GM12878 (cell line): ENCODE measurements around the gene RPS6KA2. TPM values are rescaled to one million over a fixed set of nuclear protein-coding genes. Genes with fewer than 3 reads are reported as not detected.

Experiments used
- ATAC-seq: fragments of 200-7000 bp; cut with Tn5 transposase; 3 replicates; pipeline ENCODE4 v1.9.1; 2020; ENCODE audit warnings: mild to moderate bottlenecking, moderate library complexity
- BruUV-seq: library from RNA; stranded (reverse); fragments of 400-500 nt; replicated peaks from 2 replicates; lab custom pipeline; 2021; lab: Mats Ljungman, UMichigan
- CTCF ChIA-PET: fragments of 300-600 bp; sonication (Branson Sonifier 250); formaldehyde crosslinking; extraction: SDS; loops from one replicate; lab custom pipeline; 2021; ENCODE audit warnings: inconsistent platforms; lab: Yijun Ruan, JAX
- POLR2A ChIA-PET: fragments of 350-600 bp; formaldehyde crosslinking; extraction: SDS; loops from one replicate; lab custom pipeline; 2021; ENCODE audit warnings: inconsistent platforms; lab: Charles Lee
- RAD21 ChIA-PET: fragments of 300-600 bp; sonication (Branson Sonifier 250); formaldehyde crosslinking; loops from one replicate; lab custom pipeline; 2023; ENCODE audit warnings: antibody characterized with exemption; ENCODE audit not compliant: unreplicated experiment; lab: Charles Lee
- SMC1A ChIA-PET: fragments of 300-600 bp; sonication (Branson Sonifier 250); formaldehyde crosslinking; loops from one replicate; lab custom pipeline; 2023; ENCODE audit not compliant: unreplicated experiment, uncharacterized antibody; lab: Charles Lee
- DNase-seq: peaks from one replicate; pipeline ENCODE4 v3.0.0-alpha.2; 2011; ENCODE audit warnings: low read depth, low spot score
- FAIRE-seq: peaks from 3 replicates; lab custom pipeline; 2011; peaks lifted over from hg19 to GRCh38; lab: Jason Lieb, UNC
- H2AFZ ChIP-seq: 2 replicates; pipeline ENCODE4 v1.6.0; 2011; ENCODE audit warnings: low read depth, low read length, control low read depth; ENCODE audit not compliant: control insufficient read depth
- H3K27ac ChIP-seq: 2 replicates; pipeline ENCODE4 v1.5.1; 2011; ENCODE audit warnings: control low read depth; ENCODE audit not compliant: control insufficient read depth, insufficient read depth
- H3K27me3 ChIP-seq, 2 experiments: replicated peaks in 1 of 2; 2 replicates each; pipeline versions ENCODE4 v1.6.0 to v1.6.1; 2011; ENCODE audit warnings: low read length in 1 of 2; ENCODE audit not compliant: control insufficient read depth in 2 of 2, insufficient read depth in 2 of 2
- H3K36me3 ChIP-seq, 2 experiments: 2 replicates each; pipeline ENCODE4 v1.5.1; 2011; ENCODE audit warnings: low read length in 1 of 2; ENCODE audit not compliant: control insufficient read depth in 2 of 2, insufficient read depth in 2 of 2
- H3K4me1 ChIP-seq: 2 replicates; pipeline ENCODE4 v1.6.1; 2011; ENCODE audit warnings: mild to moderate bottlenecking, low read length, moderate library complexity, mixed read lengths; ENCODE audit not compliant: control insufficient read depth, insufficient read depth
- H3K4me2 ChIP-seq: 2 replicates; pipeline ENCODE4 v1.6.0; 2011; ENCODE audit warnings: control low read depth; ENCODE audit not compliant: control insufficient read depth, insufficient read depth
- H3K4me3 ChIP-seq: fragments of 200-600 bp; sonication (generic); 2 replicates; pipeline ENCODE4 v1.5.1; 2016
- H3K79me2 ChIP-seq: 2 replicates; pipeline ENCODE4 v1.6.0; 2011; ENCODE audit warnings: low read length; ENCODE audit not compliant: control insufficient read depth, insufficient read depth
- H3K9ac ChIP-seq: 2 replicates; pipeline ENCODE4 v1.8.0; 2011; ENCODE audit warnings: low read length, control low read depth, mixed read lengths; ENCODE audit not compliant: control insufficient read depth, insufficient read depth
- H3K9me3 ChIP-seq: replicated peaks from 3 replicates; pipeline ENCODE4 v1.5.1; 2011; ENCODE audit warnings: mild to moderate bottlenecking, low read length; ENCODE audit not compliant: control insufficient read depth, insufficient read depth
- H4K20me1 ChIP-seq: 2 replicates; pipeline ENCODE4 v1.6.0; 2011; ENCODE audit not compliant: control insufficient read depth, insufficient read depth
- MXI1 ChIP-seq: fragments of 150-350 bp; IDR thresholded peaks from 2 replicates; pipeline ENCODE4 v1.6.1; 2011; ENCODE audit warnings: low read depth, mild to moderate bottlenecking, inconsistent platforms, low read length, improper control_type of control experiment
- NFIC ChIP-seq: IDR thresholded peaks from 2 replicates; pipeline ENCODE4 v1.6.1; 2012; ENCODE audit warnings: low read depth, mild to moderate bottlenecking, inconsistent platforms, low read length, moderate library complexity
- TCF7 ChIP-seq: IDR thresholded peaks from 2 replicates; pipeline ENCODE4 v1.6.1; 2014; ENCODE audit warnings: antibody characterized with exemption, borderline replicate concordance
- WGBS: methylation state at CpG from one replicate; pipeline ENCODE4 v1.1.6; 2016; ENCODE audit warnings: low lambda C conversion rate; ENCODE audit not compliant: insufficient replicate concordance, insufficient coverage; ENCODE audit errors: missing lambda C conversion rate; 5-methylcytosine and 5-hydroxymethylcytosine counted together
- in situ Hi-C: fragments of 300-500 bp; cut with MboI; formaldehyde crosslinking; loops from 9 replicates; pipeline ENCODE4 v1.14.3; 2018; ENCODE audit warnings: mixed read lengths
- intact Hi-C: fragments of 100-400 bp; cut with micrococcal nuclease; formaldehyde crosslinking; loops from one replicate; pipeline ENCODE4 v1.14.2; 2022; ENCODE audit not compliant: unreplicated experiment
- polyA plus RNA-seq, 11 experiments: library from polyadenylated mRNA; depleted of rRNA in 4 of 11; unstranded in 6 of 11; stranded (reverse) in 5 of 11; fragments of >200 nt; fragmentation: Nextera tagmentation in 4 of 11; fragmentation: Illumina TruSeq in 1 of 11; extraction: Ambion mirVana in 4 of 11; extraction: Trizol in 1 of 11; gene quantifications; 1 replicate in 1 of 11; 2 replicates in 10 of 11; pipeline versions ENCODE4 v1.2.1 to v1.2.3, GENCODE V29; 2011 to 2016; ENCODE audit warnings: inconsistent platforms in 2 of 11, missing spikeins in 2 of 11, low read depth in 1 of 11
- total RNA-seq, 4 experiments: library from RNA; depleted of rRNA in 3 of 4; stranded (reverse); fragments of >200 nt in 3 of 4; fragmentation: Illumina TruSeq in 1 of 4; extraction: Trizol in 1 of 4; gene quantifications; 2 replicates each; pipeline versions ENCODE4 v1.2.1 to v1.2.3, GENCODE V29; 2013 to 2021
- TF ChIP-seq, protein P1 (sequence below): IDR thresholded peaks from 2 replicates; pipeline ENCODE4 v1.6.1; 2011; ENCODE audit warnings: borderline replicate concordance, low read depth, mild to moderate bottlenecking, moderate library complexity, low read length; ENCODE audit not compliant: insufficient read depth, poor library complexity, severe bottlenecking
- TF ChIP-seq, protein P2 (sequence below): fragments of 450-650 bp; IDR thresholded peaks from 2 replicates; pipeline ENCODE4 v1.6.1; 2017; ENCODE audit warnings: mild to moderate bottlenecking

The RPS6KA2 gene
- total and polyA plus RNA-seq, 10 of the 15 experiments (the other 5 are each of a cell fraction or from before 2014, with no cell fraction given) = 0.02 to 1.0 (median 0.22) TPM; not detected in 1

DNA sequence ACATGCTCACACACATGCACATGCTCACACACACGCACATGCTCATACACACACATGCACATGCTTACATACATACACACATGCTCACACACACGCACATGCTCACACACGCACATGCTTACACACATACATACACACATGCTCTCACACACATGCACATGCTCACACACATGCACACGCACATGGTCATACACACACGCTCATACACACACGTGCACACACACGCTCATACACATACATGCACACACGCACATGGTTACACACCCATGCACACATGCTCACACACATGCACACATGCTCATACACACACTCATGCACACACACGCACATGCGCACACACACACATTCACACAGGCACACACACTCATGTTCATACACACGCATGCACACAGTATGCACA, 20.8 kb upstream of the RPS6KA2 start:
- Histone ChIP-seq H3K27ac (no peak overlapping the region), H3K79me2 (no peaks in the 10 kb centered on the region), H3K36me3 (no peaks in the 10 kb centered on the region), H4K20me1 (no peaks in the 10 kb centered on the region)
- intact Hi-C loops = no loop called here
- SMC1A ChIA-PET = no interaction called here
- no TSS peak for BruUV-seq
- WGBS = 84% methylated on average over 11 of the region's 11 CpGs
- FAIRE-seq (no peak), DNase-seq (no peak), ATAC-seq (no peak)
- RAD21 ChIA-PET = no interaction called here
- TF ChIP-seq NFIC (peak; percentile 17; the same call in 1 of the 2 replicates), MXI1 (no peak), TCF7 (no peak)
- TF ChIP-seq, protein P1, sequence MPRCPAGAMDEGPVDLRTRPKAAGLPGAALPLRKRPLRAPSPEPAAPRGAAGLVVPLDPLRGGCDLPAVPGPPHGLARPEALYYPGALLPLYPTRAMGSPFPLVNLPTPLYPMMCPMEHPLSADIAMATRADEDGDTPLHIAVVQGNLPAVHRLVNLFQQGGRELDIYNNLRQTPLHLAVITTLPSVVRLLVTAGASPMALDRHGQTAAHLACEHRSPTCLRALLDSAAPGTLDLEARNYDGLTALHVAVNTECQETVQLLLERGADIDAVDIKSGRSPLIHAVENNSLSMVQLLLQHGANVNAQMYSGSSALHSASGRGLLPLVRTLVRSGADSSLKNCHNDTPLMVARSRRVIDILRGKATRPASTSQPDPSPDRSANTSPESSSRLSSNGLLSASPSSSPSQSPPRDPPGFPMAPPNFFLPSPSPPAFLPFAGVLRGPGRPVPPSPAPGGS = peak; percentile 93
- TF ChIP-seq, protein P2, sequence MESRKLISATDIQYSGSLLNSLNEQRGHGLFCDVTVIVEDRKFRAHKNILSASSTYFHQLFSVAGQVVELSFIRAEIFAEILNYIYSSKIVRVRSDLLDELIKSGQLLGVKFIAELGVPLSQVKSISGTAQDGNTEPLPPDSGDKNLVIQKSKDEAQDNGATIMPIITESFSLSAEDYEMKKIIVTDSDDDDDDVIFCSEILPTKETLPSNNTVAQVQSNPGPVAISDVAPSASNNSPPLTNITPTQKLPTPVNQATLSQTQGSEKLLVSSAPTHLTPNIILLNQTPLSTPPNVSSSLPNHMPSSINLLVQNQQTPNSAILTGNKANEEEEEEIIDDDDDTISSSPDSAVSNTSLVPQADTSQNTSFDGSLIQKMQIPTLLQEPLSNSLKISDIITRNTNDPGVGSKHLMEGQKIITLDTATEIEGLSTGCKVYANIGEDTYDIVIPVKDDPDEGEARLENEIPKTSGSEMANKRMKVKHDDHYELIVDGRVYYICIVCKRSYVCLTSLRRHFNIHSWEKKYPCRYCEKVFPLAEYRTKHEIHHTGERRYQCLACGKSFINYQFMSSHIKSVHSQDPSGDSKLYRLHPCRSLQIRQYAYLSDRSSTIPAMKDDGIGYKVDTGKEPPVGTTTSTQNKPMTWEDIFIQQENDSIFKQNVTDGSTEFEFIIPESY = no peak
- TF ChIP-seq, all 136 proteins: peak for 2
- H3K4me2 ChIP-seq = no peak overlapping the region
- ChIA-PET POLR2A (no interaction called here), CTCF (no interaction called here)
- H3K9me3 ChIP-seq = no peaks in the 10 kb centered on the region
- no peak overlapping the region for H3K4me3 ChIP-seq
- in situ Hi-C loops = no loop called here
- H2AFZ ChIP-seq = no peak overlapping the region
- 0 out of 4 replicates have a peak, but pooled peaks cover 0 to 2% of the 10 kb centered on the region in 2 experiments for H3K27me3 ChIP-seq
- H3K4me1 ChIP-seq = no peaks in the 10 kb centered on the region
- no peak overlapping the region for H3K9ac ChIP-seq
